H1 (cell line): Measurements from ENCODE around the gene MGLL. TPM values are rescaled to one million over a fixed set of nuclear protein-coding genes. Genes with fewer than 3 reads are reported as not detected.

Experiments
- BCL11A ChIP-seq, 2 experiments: IDR thresholded peaks; one replicate each; pipeline ENCODE4 v1.6.1; 2011; ENCODE audit warnings: low read depth in 2 of 2, low read length in 2 of 2, mild to moderate bottlenecking in 2 of 2
- RNF2 ChIP-seq: fragments of 200-900, 300-1000 bp; sonication (generic); IDR thresholded peaks from 2 replicates; pipeline ENCODE4 v1.7.1; 2016; ENCODE audit warnings: borderline replicate concordance, low read depth, mild to moderate bottlenecking, antibody characterized with exemption, low read length; ENCODE audit not compliant: poor library complexity, severe bottlenecking; ENCODE audit errors: missing control alignments
- polyA plus RNA-seq, 7 experiments: library from polyadenylated mRNA; depleted of rRNA in 3 of 7; stranded (reverse) in 5 of 7; unstranded in 2 of 7; fragments of >200 nt in 5 of 7; fragments of 200-250 nt in 2 of 7; gene quantifications; 1 replicate in 5 of 7; 2 replicates in 1 of 7; 4 replicates in 1 of 7; pipeline versions ENCODE4 v1.2.1 to v1.2.3, GENCODE V29; 2011 to 2013; ENCODE audit warnings: missing spikeins in 2 of 7, mixed read lengths in 2 of 7
- total RNA-seq: library from RNA; stranded (reverse); fragmentation: NEBNext Ultra II Directional; extraction: Animal tissue kit (Norgen Biotek cat#: 25700); gene quantifications from 2 replicates; pipeline ENCODE4 v1.2.1, GENCODE V29; 2021

Gene MGLL
- total and polyA plus RNA-seq, 2 of the 8 experiments (the other 6 are each of a cell fraction or from before 2014, with no cell fraction given): 0.05 to 0.34 TPM

DNA sequence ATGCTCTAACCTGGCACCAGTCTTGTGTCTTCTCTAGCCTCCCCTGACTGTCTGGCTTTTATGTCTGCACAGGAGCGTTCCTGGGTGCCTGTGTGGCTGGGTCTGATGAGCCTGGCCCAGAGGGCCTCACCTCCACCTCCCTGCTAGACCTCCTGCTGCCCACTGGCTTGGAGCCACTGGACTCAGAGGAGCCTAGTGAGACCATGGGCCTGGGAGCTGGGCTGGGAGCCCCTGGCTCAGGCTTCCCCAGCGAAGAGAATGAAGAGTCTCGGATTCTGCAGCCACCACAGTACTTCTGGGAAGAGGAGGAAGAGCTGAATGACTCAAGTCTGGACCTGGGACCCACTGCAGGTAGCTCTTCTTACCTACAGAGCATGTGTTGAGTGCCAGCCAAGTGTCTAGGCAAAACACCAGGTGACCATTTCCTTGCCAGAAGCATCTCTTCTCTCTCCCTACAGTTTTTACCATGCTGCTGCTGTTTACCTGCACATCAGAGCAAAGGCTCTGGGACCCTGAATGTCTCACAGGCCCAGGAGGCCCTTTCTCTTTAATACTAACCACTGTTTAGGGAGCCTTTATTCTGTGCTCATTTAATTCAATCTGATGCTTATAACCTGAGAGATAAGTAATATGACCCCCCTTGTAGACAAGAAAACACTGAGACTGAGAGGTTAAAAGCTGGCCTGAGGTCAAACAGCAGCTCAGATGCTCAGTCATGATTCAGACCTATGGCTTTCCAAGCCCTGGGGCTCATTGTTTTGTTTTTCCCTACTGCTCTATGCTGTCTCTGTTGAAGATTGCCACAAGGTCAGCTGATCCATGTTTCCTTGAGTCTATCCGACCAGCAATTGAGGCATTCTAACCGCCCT lies 182.9 kb downstream of the MGLL start (continued):
- TF ChIP-seq RNF2 (no peak), BCL11A (IDR thresholded peaks at IDR 0.05; ENCODE audit: low read depth in 2 of 2, low read length in 2 of 2) (no peak)
- TF ChIP-seq, all 59 proteins: peak for 0

Other genes starting within 250 kb of the MGLL start
- 17.9 and 18.8 TPM in 2 replicates for gene TPRA1, start 231.8 kb downstream of the MGLL start, total RNA-seq
- gene TPRA1, start 231.8 kb downstream of the MGLL start, polyA plus RNA-seq (2011; rRNA removed): 38.5 and 40.4 TPM in 2 replicates
- gene MCM2, start 224.1 kb downstream of the MGLL start, total RNA-seq: 147 and 152 TPM in 2 replicates
- gene MCM2, start 224.1 kb downstream of the MGLL start, polyA plus RNA-seq (2011; rRNA removed): 198 and 219 TPM in 2 replicates
- 31.4 and 31.6 TPM in 2 replicates for gene PODXL2, start 193.3 kb downstream of the MGLL start, total RNA-seq
- gene PODXL2, start 193.3 kb downstream of the MGLL start, polyA plus RNA-seq (2011; rRNA removed): 27.6 and 32.3 TPM in 2 replicates
- 7.0 and 9.4 TPM in 2 replicates for gene ABTB1, start 149.6 kb downstream of the MGLL start, total RNA-seq
- gene ABTB1, start 149.6 kb downstream of the MGLL start, polyA plus RNA-seq (2011; rRNA removed): 7.1 and 12.8 TPM in 2 replicates
- gene KBTBD12, start 92.7 kb upstream of the MGLL start, total RNA-seq: 0.17 and 0.63 TPM in 2 replicates
- gene KBTBD12, start 92.7 kb upstream of the MGLL start, polyA plus RNA-seq (2011; rRNA removed): 0.20 and 0.33 TPM in 2 replicates
- gene SEC61A1, start 229.9 kb upstream of the MGLL start, total RNA-seq: 157 and 165 TPM in 2 replicates
- 115 and 133 TPM in 2 replicates for gene SEC61A1, start 229.9 kb upstream of the MGLL start, polyA plus RNA-seq (2011; rRNA removed)